Panc1 (cell line): Measurements from ENCODE around the gene GPR32. TPM values are rescaled to one million over a fixed set of nuclear protein-coding genes. Genes with fewer than 3 reads are reported as not detected.

ENCODE experiments used
- ATAC-seq: fragments of 200-7000 bp; cut with Tn5 transposase; 2 replicates; pipeline ENCODE4 v1.9.1; 2020; ENCODE audit warnings: mild to moderate bottlenecking, moderate library complexity
- BruUV-seq: library from RNA; stranded (reverse); fragments of 400-500 nt; replicated peaks from 2 replicates; lab custom pipeline; 2021; lab: Mats Ljungman, UMichigan
- CTCF ChIA-PET: fragments of 300-600 bp; sonication (Branson Sonifier 250); formaldehyde crosslinking; loops from one replicate; lab custom pipeline; 2022; ENCODE audit warnings: antibody characterized with exemption; lab: Charles Lee
- POLR2A ChIA-PET: fragments of 300-600 bp; sonication (Branson Sonifier 250); formaldehyde crosslinking; loops from one replicate; lab custom pipeline; 2022; ENCODE audit warnings: antibody characterized with exemption; lab: Charles Lee
- DNase-seq: peaks from one replicate; pipeline ENCODE4 v3.0.0-alpha.2; 2010; ENCODE audit warnings: low read depth, low spot score
- H3K27ac ChIP-seq: 2 replicates; pipeline ENCODE4 v1.5.1; 2011; ENCODE audit warnings: mild to moderate bottlenecking, low read length, inconsistent platforms
- H3K27me3 ChIP-seq: fragments of 200-500 bp; sonication (Bioruptor generic); 2 replicates; pipeline ENCODE4 v1.6.0; 2014; ENCODE audit warnings: low read length, inconsistent platforms; ENCODE audit not compliant: control insufficient read depth, insufficient read depth
- H3K36me3 ChIP-seq: fragments of 200-500 bp; sonication (Bioruptor generic); 2 replicates; pipeline ENCODE4 v1.5.1; 2014; ENCODE audit warnings: inconsistent platforms, mild to moderate bottlenecking, low read length, moderate library complexity; ENCODE audit not compliant: control insufficient read depth, insufficient read depth
- H3K4me1 ChIP-seq: 2 replicates; pipeline ENCODE4 v1.5.1; 2011; ENCODE audit warnings: inconsistent platforms, mild to moderate bottlenecking, low read length, moderate library complexity; ENCODE audit not compliant: control insufficient read depth, insufficient read depth
- H3K4me3 ChIP-seq, 2 experiments: 2 replicates each; pipeline ENCODE4 v1.5.1; 2011 to 2012; ENCODE audit warnings: low read depth in 2 of 2, low read length in 2 of 2, mild to moderate bottlenecking in 2 of 2, inconsistent platforms in 1 of 2, moderate library complexity in 1 of 2
- H3K9me3 ChIP-seq: fragments of 200-500 bp; sonication (Bioruptor generic); 2 replicates; pipeline ENCODE4 v1.5.1; 2014; ENCODE audit warnings: low read depth, mild to moderate bottlenecking, inconsistent platforms, low read length, moderate library complexity; ENCODE audit not compliant: control insufficient read depth, insufficient read depth
- CTCF ChIP-seq: fragments of 450-650 bp; IDR thresholded peaks from 2 replicates; pipeline ENCODE4 v1.5.1; 2017; ENCODE audit warnings: mild to moderate bottlenecking
- POLR2AphosphoS5 ChIP-seq: IDR thresholded peaks from 2 replicates; pipeline ENCODE4 v1.6.1; 2012; ENCODE audit warnings: mild to moderate bottlenecking, low read depth, low read length, moderate library complexity
- REST ChIP-seq, 2 experiments: IDR thresholded peaks; 2 replicates each; pipeline ENCODE4 v1.6.1; 2011 to 2012; ENCODE audit warnings: low read depth in 2 of 2, control low read depth in 1 of 2, low read length in 1 of 2, mild to moderate bottlenecking in 1 of 2, moderate library complexity in 1 of 2; ENCODE audit not compliant: insufficient read depth in 1 of 2
- SIN3A ChIP-seq: IDR thresholded peaks from 2 replicates; pipeline ENCODE4 v1.6.1; 2012; ENCODE audit warnings: low read depth, mild to moderate bottlenecking, low read length, moderate library complexity, borderline replicate concordance; ENCODE audit not compliant: insufficient read depth
- TCF7L2 ChIP-seq: IDR thresholded peaks from 2 replicates; pipeline ENCODE4 v1.6.1; 2011; ENCODE audit warnings: mild to moderate bottlenecking, low read depth, low read length, inconsistent platforms
- in situ Hi-C: cut with HindIII; loops from 2 replicates; pipeline ENCODE4 v1.10.0; 2016; ENCODE audit warnings: low sequenced_read_pairs, low pct_unique_long_range_greater_than_20kb
- intact Hi-C: fragments of 100-400 bp; cut with micrococcal nuclease; formaldehyde crosslinking; loops from one replicate; pipeline ENCODE4 v1.10.0; 2022; ENCODE audit not compliant: unreplicated experiment
- total RNA-seq: library from RNA; stranded (reverse); gene quantifications from one replicate; pipeline ENCODE4 v1.2.1, GENCODE V29; 2021; ENCODE audit not compliant: unreplicated experiment

GPR32 gene
- total RNA-seq, 1 experiment from 2014 or later, result not detected

- CTCF ChIA-PET, result no interaction called here
- Histone ChIP-seq H3K27ac (no peak overlapping the region), H3K27me3 (peaks cover 2% of the 10 kb centered on the region; the same call in 1 of the 2 replicates), H3K9me3 (no peaks in the 10 kb centered on the region), H3K36me3 (no peaks in the 10 kb centered on the region), H3K4me3 (no peak overlapping the region), H3K4me1 (no peaks in the 10 kb centered on the region)
- POLR2A ChIA-PET, result no interaction called here
- DNase-seq, result no peak
- no TSS peak for BruUV-seq
- in situ Hi-C loops, result no loop called here
- intact Hi-C loops, result no loop called here
- no peak for ATAC-seq
- TF ChIP-seq CTCF, result no peak
Measured at GRCh38 chr19:50739914-50740426, 30.3 kb upstream of the GPR32 start.

DNA sequence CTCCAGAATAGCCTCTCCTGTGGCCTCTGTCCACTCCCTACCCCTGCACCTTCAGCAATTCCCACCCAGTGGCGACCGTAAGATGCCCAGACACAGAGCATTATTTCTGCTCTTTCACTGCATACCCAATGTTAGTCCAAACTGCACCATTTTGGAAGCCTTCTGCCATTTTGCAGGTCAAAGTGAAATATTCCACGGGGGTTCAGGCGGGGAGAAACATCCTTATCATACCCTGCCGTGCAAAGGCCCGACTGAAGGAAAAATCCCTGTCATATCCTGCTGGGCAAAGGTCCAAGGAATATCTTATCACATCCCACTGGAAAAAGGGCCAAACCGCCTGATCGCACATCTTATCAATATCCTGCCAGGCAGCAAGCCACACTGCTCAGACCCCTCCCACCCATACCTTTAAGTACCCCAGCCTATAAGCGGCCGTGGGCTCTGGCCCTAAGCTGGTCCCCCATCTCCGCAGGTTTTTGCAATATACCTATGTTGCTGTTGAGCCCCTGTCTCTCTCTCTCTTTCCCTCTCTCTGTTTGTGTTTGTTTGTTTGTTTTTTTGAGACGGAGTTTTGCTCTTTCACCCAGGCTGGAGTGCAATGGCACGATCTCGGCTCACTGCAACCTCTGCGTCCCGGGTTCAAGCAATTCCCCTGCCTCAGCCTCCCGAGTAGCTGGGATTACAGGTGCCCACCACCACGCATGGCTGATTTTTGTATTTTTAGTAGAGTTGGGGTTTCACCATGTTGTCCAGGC is 28.9 kb upstream of the GPR32 start:
- in situ Hi-C loops, result no loop called here
- ChIA-PET POLR2A (no interaction called here), CTCF (no interaction called here)
- Histone ChIP-seq H3K36me3 (no peaks in the 10 kb centered on the region), H3K4me1 (no peaks in the 10 kb centered on the region), H3K9me3 (no peaks in the 10 kb centered on the region), H3K27ac (no peak overlapping the region), H3K27me3 (peaks cover 2% of the 10 kb centered on the region; the same call in 1 of the 2 replicates), H3K4me3 (no peak overlapping the region)
- DNase-seq (no peak), ATAC-seq (no peak)
- intact Hi-C loops, result no loop called here
- BruUV-seq, result no TSS peak
- TF ChIP-seq POLR2AphosphoS5 (no peak), REST (IDR thresholded peaks at IDR 0.05; ENCODE audit: insufficient read depth in 1 of 2, low read depth in 2 of 2, low read length in 1 of 2) (no peak), SIN3A (no peak)

DNA sequence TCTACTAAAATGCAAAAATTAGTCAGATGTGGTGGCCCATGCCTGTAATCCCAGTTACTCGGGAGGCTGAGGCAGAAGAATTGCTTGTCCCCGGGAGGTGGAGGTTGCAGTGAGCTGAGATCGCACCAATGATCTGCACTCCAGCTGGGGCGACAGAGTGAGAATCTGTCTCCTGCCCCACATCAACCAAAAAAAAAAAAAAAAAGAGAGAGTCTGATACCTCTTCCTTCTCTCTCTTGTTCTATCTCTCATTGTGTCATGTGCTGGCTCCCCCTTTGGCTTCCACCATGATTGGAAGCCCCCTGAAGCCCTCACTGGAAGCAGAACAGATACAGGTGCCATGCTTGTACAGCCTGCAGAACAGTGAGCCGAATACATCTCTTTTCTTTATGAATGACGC is 26.7 kb upstream of the GPR32 start:
- Histone ChIP-seq H3K27ac (no peak overlapping the region), H3K4me3 (no peak overlapping the region), H3K9me3 (no peaks in the 10 kb centered on the region), H3K27me3 (peaks cover 2% of the 10 kb centered on the region; the same call in 1 of the 2 replicates), H3K36me3 (no peaks in the 10 kb centered on the region), H3K4me1 (no peaks in the 10 kb centered on the region)
- TF ChIP-seq SIN3A (no peak), TCF7L2 (no peak), CTCF (no peak), REST (IDR thresholded peaks at IDR 0.05; ENCODE audit: insufficient read depth in 1 of 2, low read depth in 2 of 2, low read length in 1 of 2) (no peak), POLR2AphosphoS5 (no peak)
- intact Hi-C loops (no loop called here), in situ Hi-C loops (no loop called here)
- DNase-seq (no peak), ATAC-seq (no peak)
- no TSS peak for BruUV-seq
- ChIA-PET POLR2A (no interaction called here), CTCF (no interaction called here)
